GM18868 (cell line): ENCODE data around the gene APOL4.
"Not testable (repeated sequence)": the region's sequence is repeated elsewhere in the genome, so short reads cannot be mapped to it uniquely, and the experiment has no call there.

ENCODE experiments used
- ATAC-seq: cut with Tn5 transposase; IDR thresholded peaks from one replicate; pipeline ENCODE4 v1.9.1; 2021; ENCODE audit warnings: mild to moderate bottlenecking, moderate library complexity; ENCODE audit not compliant: unreplicated experiment

APOL4 gene

GRCh38 chr22:36209488-36209908 lies 7.9 kb upstream of the APOL4 start:
- ATAC-seq: not testable (repeated sequence)

GRCh38 chr22:36208914-36209313 lies 7.3 kb upstream of the APOL4 start:
- ATAC-seq: no peak

DNA sequence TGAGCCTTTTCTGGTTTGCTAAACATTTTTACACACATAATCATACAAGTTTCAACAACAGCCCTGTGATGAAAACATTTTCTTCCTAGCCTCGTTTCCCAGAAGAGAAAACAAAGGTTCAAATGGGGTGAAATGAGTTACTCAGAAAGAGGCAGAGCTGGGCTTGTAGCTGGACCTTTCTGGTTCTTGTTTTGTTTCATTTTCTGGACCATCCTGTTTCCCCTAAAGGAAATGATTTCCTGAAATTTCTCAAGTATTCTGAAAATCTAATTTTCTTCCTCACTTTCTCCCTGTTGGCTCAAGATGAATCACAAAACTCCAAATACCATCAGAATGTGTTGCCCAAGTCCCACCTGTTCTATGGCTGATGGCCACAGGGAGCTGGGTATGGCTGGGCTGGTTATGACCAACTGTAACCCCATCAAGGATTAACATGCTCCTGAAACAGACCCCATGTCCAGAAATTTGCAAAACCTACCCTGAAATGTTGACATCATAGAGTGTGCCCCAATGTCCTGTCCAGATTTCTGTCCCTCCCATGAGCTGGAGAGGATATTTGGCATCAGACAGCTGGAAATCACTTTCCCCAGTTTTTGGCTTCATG lies 6.7 kb upstream of the APOL4 start:
- no peak for ATAC-seq

DNA sequence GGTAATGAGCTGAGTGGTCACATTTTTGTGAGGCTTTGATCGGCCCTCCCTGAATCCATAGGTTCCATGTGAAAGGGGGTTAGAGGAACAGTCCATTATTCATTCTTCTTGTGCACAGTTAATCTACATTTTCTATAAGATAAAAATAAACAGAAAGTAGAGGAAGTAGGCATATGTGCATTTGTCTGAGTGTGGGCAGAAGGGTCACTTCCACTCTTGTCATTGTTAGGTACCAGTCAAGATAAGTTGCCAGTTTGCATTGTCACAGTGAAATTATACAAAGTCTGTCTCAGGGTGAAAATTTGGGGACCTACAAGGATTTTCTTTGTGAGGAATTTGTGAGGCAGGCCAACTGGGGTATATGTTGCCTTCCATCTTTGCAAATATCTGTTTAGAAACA lies 4.6 kb upstream of the APOL4 start:
- ATAC-seq: no peak

GRCh38 chr22:36205573-36205972 lies 4.0 kb upstream of the APOL4 start:
- not testable (repeated sequence) for ATAC-seq

DNA sequence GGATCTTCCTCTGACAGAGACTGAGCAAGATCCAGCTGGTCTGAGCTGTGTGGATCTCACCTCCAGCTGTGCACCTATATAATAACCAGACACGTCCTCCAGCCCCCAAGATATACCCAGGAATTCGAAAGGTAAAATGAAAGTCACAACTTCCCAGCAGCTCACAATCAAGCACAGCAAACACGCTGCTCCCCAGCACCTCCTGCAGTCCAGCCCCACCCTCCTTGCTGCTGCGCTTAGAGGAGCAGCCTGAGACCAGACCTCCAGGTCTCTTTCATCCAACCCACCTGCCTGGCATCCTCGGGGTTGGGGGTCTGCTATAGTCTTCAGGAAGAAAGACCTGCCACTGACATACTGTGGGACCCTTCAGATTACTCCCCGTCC lies 3.0 kb upstream of the APOL4 start:
- ATAC-seq: no peak

GRCh38 chr22:36204001-36204631 lies 2.5 kb upstream of the APOL4 start:
- no peak for ATAC-seq

GRCh38 chr22:36203441-36203840 lies 1.8 kb upstream of the APOL4 start:
- not testable (repeated sequence) for ATAC-seq

DNA sequence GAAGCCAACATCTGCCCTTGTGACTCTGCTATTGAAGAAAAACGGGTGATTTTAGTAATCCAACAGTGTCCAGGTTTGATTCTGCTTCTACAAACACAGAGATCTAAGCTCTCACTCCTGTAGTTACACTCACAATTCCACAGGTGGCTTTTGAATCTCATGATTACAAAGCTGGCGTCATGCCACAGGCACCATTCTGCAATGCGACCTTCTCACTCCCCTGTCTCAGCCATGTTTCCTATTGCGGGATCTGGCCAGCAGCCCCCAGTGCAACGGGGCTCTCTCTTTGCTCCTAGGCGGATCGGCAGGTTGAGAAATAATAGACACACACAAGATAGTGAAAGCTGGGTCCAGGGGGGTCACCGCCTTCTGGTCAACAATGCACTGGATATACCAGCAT lies 1.3 kb upstream of the APOL4 start:
- ATAC-seq: not testable (repeated sequence)

DNA sequence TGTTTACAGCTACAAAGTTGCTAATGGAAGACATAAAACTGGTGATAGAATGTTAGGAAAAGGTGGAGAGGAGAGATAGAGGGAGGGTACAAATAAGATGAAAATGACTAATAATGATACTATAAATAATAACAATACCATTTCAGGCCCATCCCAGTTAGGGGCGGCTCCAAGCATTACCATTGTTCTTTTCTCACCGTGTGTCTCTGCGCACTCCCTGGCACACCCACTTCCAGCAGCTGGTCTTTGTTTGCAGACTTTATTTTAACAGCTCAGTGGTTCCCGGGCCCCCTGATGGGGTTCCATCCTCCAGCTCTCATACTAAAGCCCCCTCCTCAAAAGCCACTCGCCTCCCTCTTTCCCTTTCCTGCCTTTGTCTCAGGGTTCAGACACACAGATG lies 584 bp downstream of the APOL4 start:
- ATAC-seq: not testable (repeated sequence)

DNA sequence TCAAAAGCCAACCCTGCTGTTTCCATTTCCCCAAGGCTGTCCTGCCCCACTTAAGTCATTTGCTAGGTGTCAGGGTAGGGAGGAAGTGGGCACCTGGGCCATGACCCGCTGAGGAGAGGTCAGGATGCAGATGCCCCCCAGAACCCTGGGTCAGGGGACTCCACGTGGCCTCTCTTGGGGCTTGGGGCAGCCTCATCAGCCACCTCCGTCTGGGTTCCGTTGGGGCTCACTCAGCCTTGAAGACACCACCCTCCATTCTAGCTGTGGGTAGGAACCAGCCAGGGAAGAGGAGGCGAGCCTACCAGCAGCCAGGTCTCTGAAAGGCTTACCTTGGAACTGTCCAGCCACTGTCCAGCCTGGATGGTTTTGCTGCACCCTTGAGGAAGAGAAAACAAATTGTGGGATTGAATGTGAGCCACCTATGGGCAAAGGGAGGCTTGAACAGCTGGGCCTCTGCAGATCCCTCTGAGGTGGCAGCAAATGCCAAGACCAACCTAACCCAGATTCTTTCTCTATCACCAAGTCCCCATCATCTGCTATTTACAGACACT lies 2.5 kb downstream of the APOL4 start:
- no peak for ATAC-seq

- no peak for ATAC-seq
Measured at GRCh38 chr22:36198536-36198935, 3.1 kb downstream of the APOL4 start.

DNA sequence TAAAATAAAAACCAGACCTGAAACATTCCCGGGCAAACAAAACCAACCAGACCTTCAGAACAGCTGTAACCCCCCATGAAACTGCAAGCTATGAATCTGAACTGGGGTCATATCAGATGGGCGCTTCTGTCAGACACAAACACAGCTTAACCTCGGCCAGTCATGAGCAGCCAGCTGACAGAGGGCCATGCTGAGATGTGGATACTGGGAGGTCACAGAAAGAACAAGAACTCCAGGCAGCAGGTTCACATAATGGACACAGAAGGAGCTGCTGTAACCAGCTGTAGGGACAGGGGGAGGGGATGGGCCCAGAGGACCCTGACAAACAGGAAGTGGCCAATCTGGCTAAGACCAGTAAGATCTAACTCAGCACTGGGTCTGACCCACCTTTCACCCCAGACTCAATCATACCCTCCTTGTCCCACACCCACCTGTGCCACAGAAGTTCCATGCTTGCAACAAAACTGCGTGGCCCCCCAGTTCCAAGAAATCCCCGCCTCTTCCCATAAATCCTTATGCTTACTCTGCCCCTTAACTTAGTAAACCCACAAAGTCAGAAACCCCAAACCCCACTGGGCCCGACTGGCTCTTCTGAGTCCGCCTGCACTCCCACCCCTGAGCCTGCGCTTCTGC lies 4.0 kb downstream of the APOL4 start:
- no peak for ATAC-seq

DNA sequence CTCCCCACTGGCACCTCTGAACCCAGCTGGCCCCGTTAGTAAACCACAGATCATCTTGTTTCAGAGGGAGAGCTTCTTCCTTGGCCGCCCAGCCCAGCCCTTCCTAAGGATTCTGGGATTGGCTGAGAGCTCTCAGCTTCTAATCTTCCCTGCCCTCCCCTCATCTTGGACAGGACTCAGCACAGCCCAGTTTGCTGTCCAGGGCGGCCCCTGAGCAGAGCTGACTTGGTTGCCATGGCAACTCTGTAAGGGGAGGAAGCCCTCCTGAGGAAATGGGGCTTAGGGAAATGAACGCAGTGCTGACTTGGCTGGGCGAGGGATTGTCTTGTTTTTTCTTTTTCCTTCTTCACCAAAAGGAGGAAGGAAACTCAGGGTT lies 4.6 kb downstream of the APOL4 start:
- ATAC-seq: no peak

- ATAC-seq: no peak
Measured at GRCh38 chr22:36196254-36197064, 5.2 kb downstream of the APOL4 start.

DNA sequence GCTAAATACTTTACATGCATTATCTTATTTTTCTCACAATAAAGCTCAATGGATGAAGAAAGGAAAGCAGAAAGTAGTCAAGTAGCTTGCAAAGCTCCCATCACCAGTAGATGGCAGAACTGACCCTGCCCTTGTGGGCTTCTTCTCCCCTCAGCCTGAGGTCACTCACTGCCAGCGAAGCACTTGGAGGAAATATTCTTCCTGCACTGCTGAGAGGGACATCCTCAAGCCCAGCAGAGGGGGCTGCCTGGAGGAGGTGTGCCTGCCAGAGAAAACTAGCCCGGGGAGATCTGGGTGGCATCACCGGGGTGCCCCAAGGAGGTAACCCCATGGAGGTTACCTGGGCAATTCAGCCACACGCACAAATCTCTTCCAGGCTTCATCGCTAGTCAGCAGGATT lies 6.6 kb downstream of the APOL4 start:
- no peak for ATAC-seq

- ATAC-seq: no peak
Measured at GRCh38 chr22:36194385-36194784, 7.2 kb downstream of the APOL4 start.

DNA sequence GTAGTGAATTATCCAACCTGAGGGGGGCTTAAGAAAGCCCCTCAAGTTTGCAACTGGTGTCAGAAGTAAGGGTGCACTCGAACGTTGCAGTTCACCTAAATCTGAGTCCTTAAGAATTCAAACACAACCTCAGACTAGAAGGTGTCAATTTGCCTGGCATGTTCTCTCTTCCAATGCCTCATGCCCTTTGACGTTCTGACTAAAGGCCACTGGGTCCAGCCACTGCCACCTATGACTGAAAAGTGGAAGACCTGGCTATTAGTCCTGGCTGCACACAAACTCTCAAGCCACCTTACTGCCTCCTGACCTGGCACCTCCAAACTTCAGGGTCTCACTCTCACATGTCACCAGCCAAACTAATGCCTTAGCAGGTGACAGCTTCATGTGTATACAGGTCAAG lies 8.0 kb downstream of the APOL4 start:
- no peak for ATAC-seq

- ATAC-seq: no peak
Measured at GRCh38 chr22:36193171-36193570, 8.4 kb downstream of the APOL4 start.

DNA sequence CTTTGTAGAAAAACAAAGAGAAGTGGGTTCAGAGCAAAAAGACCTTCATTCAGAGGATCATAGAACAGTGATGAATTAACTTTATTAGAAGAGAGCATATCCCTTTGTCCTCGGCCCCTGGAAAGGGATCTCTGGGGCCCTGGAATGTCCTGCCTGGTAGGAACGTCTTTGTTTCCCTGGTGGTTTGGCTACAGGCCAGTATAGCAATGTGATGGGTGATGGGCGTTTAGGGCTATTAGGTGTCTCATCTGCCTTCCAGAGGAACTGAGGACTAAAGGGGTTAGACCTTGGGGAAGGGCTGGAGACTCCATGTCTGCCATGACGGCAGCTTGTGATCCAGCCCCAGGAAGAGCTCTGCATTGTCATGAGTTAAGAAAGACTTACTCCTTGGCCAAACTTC lies 9.1 kb downstream of the APOL4 start:
- ATAC-seq: no peak

- no peak for ATAC-seq
Measured at GRCh38 chr22:36191106-36191836, 10.3 kb downstream of the APOL4 start.
